K562 (cell line): ENCODE results near the gene PRKAR1B.

Experiments
- CBX8 ChIP-seq: fragments of 200-600 bp; sonication (generic); IDR thresholded peaks from 2 replicates; pipeline ENCODE4 v1.6.1; 2012; ENCODE audit warnings: borderline replicate concordance, mixed run types, low read depth, mild to moderate bottlenecking, moderate library complexity, mixed read lengths, low read length, control low read depth, inconsistent platforms; ENCODE audit not compliant: poor library complexity, severe bottlenecking; ENCODE audit errors: extremely low read depth
- CSDE1 ChIP-seq, 2 experiments: fragments of 450-650 bp; IDR thresholded peaks; 2 replicates each; pipeline ENCODE4 v1.6.1; 2016; ENCODE audit warnings: mild to moderate bottlenecking in 1 of 2
- SP1 ChIP-seq: sonication (generic); formaldehyde crosslinking; IDR thresholded peaks from 2 replicates; pipeline ENCODE4 v1.8.1; 2022; ENCODE audit warnings: mild to moderate bottlenecking, missing genetic modification reagents
- TF ChIP-seq, protein P1 (sequence below): fragments of 450-650 bp; formaldehyde crosslinking; IDR thresholded peaks from 2 replicates; pipeline ENCODE4 v1.4.0; 2022; ENCODE audit warnings: missing genetic modification characterization
- TF ChIP-seq, protein P2 (sequence below), 2 experiments: fragments of 450-650 bp in 1 of 2; sonication (generic) in 1 of 2; formaldehyde crosslinking in 1 of 2; IDR thresholded peaks in 1 of 2; conservative IDR thresholded peaks in 1 of 2; 2 replicates each; pipeline versions ENCODE4 v1.6.1 to v1.8.1; 2016 to 2023; ENCODE audit warnings: mild to moderate bottlenecking in 2 of 2, moderate library complexity in 2 of 2, inconsistent platforms in 1 of 2, missing genetic modification reagents in 1 of 2
- TF ChIP-seq, protein P3 (sequence below), 3 experiments: IDR thresholded peaks in 2 of 3; conservative IDR thresholded peaks in 1 of 3; 2 replicates each; pipeline ENCODE4 v1.5.1; 2011 to 2012; ENCODE audit warnings: low read length in 3 of 3, mild to moderate bottlenecking in 3 of 3, control low read depth in 2 of 3, improper control_type of control experiment in 1 of 3, inconsistent platforms in 1 of 3, low read depth in 1 of 3, mixed read lengths in 1 of 3, moderate library complexity in 1 of 3; ENCODE audit not compliant: insufficient read depth in 2 of 3
- TF ChIP-seq, protein P4 (sequence below): sonication (generic); formaldehyde crosslinking; IDR thresholded peaks from 2 replicates; pipeline ENCODE4 v1.8.0; 2022; ENCODE audit warnings: mild to moderate bottlenecking, missing genetic modification reagents

DNA sequence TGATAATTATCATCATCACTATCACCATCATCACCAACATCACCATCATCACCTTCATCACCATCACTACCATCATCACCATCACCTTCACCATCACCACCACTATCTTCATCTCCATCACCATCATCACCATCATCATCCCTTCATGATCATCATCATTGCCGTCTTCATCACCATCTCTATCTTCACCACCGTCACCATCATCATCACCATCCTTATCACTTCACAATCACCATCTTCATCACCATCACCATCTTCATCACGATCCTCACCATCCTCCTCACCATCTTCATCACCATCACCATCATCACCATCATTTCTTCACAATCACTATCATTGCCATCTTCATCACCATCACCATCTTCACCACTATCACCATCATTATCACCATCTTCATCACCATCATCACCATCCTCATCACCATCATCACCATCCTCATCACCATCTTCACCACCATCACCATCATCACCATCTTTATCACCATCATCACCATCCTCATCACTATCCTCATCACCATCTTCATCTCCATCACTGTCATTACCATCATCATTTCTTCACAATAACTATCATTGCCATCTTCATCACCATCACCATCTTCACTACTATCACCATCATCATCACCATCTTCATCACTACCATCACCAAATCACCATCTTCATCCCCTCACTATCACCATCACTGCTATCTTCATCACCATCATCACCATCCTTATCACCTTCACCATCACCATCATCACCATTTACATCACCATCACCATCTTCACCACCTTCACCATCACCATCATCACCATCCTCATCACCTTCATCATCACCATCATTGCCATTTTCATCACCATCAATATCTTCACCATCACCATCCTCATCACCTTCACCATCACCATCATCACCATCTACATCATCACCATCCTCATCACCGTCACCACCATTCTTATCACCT is 73.0 kb downstream of the PRKAR1B start:
- TF ChIP-seq, protein P1, sequence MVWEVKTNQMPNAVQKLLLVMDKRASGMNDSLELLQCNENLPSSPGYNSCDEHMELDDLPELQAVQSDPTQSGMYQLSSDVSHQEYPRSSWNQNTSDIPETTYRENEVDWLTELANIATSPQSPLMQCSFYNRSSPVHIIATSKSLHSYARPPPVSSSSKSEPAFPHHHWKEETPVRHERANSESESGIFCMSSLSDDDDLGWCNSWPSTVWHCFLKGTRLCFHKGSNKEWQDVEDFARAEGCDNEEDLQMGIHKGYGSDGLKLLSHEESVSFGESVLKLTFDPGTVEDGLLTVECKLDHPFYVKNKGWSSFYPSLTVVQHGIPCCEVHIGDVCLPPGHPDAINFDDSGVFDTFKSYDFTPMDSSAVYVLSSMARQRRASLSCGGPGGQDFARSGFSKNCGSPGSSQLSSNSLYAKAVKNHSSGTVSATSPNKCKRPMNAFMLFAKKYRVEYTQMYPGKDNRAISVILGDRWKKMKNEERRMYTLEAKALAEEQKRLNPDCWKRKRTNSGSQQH = no peak
- TF ChIP-seq, protein P2, sequence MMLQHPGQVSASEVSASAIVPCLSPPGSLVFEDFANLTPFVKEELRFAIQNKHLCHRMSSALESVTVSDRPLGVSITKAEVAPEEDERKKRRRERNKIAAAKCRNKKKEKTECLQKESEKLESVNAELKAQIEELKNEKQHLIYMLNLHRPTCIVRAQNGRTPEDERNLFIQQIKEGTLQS (IDR thresholded peaks at IDR 0.05) = no peak
- TF ChIP-seq, protein P2 (CRISPR knock-in tag; conservative IDR thresholded peaks at IDR 0.05) = no peak
- TF ChIP-seq, protein P3, sequence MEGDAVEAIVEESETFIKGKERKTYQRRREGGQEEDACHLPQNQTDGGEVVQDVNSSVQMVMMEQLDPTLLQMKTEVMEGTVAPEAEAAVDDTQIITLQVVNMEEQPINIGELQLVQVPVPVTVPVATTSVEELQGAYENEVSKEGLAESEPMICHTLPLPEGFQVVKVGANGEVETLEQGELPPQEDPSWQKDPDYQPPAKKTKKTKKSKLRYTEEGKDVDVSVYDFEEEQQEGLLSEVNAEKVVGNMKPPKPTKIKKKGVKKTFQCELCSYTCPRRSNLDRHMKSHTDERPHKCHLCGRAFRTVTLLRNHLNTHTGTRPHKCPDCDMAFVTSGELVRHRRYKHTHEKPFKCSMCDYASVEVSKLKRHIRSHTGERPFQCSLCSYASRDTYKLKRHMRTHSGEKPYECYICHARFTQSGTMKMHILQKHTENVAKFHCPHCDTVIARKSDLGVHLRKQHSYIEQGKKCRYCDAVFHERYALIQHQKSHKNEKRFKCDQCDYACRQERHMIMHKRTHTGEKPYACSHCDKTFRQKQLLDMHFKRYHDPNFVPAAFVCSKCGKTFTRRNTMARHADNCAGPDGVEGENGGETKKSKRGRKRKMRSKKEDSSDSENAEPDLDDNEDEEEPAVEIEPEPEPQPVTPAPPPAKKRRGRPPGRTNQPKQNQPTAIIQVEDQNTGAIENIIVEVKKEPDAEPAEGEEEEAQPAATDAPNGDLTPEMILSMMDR (IDR thresholded peaks at IDR 0.05 in 2 of 3, conservative IDR thresholded peaks at IDR 0.05 in 1 of 3; ENCODE audit: insufficient read depth in 2 of 3, low read depth in 1 of 3, low read length in 3 of 3) = no peak
- TF ChIP-seq CSDE1 (IDR thresholded peaks at IDR 0.05) (no peak), SP1 (CRISPR knock-in tag) (no peak), CBX8 (no peak)
- TF ChIP-seq, protein P4, sequence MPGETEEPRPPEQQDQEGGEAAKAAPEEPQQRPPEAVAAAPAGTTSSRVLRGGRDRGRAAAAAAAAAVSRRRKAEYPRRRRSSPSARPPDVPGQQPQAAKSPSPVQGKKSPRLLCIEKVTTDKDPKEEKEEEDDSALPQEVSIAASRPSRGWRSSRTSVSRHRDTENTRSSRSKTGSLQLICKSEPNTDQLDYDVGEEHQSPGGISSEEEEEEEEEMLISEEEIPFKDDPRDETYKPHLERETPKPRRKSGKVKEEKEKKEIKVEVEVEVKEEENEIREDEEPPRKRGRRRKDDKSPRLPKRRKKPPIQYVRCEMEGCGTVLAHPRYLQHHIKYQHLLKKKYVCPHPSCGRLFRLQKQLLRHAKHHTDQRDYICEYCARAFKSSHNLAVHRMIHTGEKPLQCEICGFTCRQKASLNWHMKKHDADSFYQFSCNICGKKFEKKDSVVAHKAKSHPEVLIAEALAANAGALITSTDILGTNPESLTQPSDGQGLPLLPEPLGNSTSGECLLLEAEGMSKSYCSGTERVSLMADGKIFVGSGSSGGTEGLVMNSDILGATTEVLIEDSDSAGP (CRISPR knock-in tag) = no peak
